NOMO-1 (cell line): ENCODE results near the gene XKR7.

Source experiments
- DNase-seq, 2 experiments: peaks; one replicate each; lab custom pipeline; 2025; ENCODE audit not compliant: unreplicated experiment in 2 of 2; lab: John Stamatoyannopoulos, UW

XKR7 gene

GRCh38 chr20:31939661-31940060, 28.3 kb upstream of the XKR7 start:
- DNase-seq: no peak

- no peak for DNase-seq
Observed at GRCh38 chr20:31943052-31943471, 24.9 kb upstream of the XKR7 start.

- DNase-seq: no peak
Observed at GRCh38 chr20:31945319-31945718, 22.6 kb upstream of the XKR7 start.

GRCh38 chr20:31945785-31946184, 22.2 kb upstream of the XKR7 start:
- DNase-seq: no peak

- no peak for DNase-seq
Observed at GRCh38 chr20:31948008-31948407, 19.9 kb upstream of the XKR7 start.

- DNase-seq: no peak
Observed at GRCh38 chr20:31949877-31950646, 17.9 kb upstream of the XKR7 start.

- no peak for DNase-seq
Observed at GRCh38 chr20:31951203-31951529, 16.8 kb upstream of the XKR7 start.

GRCh38 chr20:31951530-31952453, 16.2 kb upstream of the XKR7 start, which contains the start of gene PDRG1:
Gene PDRG1 (minus strand): TSS chr20:31952046. CDS start chr20:31951961, 85 bp downstream.
- peak; percentile 94 to 98 for DNase-seq

- DNase-seq: no peak
Observed at GRCh38 chr20:31953556-31954148, 14.3 kb upstream of the XKR7 start.

- no peak for DNase-seq
Observed at GRCh38 chr20:31954500-31954899, 13.5 kb upstream of the XKR7 start.

- DNase-seq: no peak
Observed at GRCh38 chr20:31956556-31957526, 11.1 kb upstream of the XKR7 start.

GRCh38 chr20:31962761-31963160, 5.2 kb upstream of the XKR7 start:
- no peak for DNase-seq

- no peak for DNase-seq
Observed at GRCh38 chr20:31963889-31964288, 4.1 kb upstream of the XKR7 start.

GRCh38 chr20:31966991-31967655, 828 bp upstream of the XKR7 start:
- no peak for DNase-seq

GRCh38 chr20:31968291-31969126, 558 bp downstream of the XKR7 start:
- DNase-seq: peak; percentile 57 to 66

- no peak for DNase-seq
Observed at GRCh38 chr20:31969991-31970390, 2.0 kb downstream of the XKR7 start.

- DNase-seq: no peak
Observed at GRCh38 chr20:31972471-31973021, 4.6 kb downstream of the XKR7 start.

- no peak for DNase-seq
Observed at GRCh38 chr20:31974296-31974695, 6.3 kb downstream of the XKR7 start.
